ENCODE results near the gene SF1.
A peak's percentile ranks its signal among the peaks of the same experiment; 100 is the strongest.

SF1 gene

GRCh38 chr11:64757549-64758329 lies 20.6 kb downstream of the SF1 start:
- Mint-ChIP-seq H3K9me3 (no peaks in the 10 kb centered on the region), H3K27ac (no peak overlapping the region), H3K4me1 (peaks cover 93% of the 10 kb centered on the region), H3K36me3 (ENCODE audit: low read depth) (peaks cover 8% of the 10 kb centered on the region), H3K27me3 (ENCODE audit: low read depth, poor library complexity) (peaks cover 3% of the 10 kb centered on the region), H3K4me3 (no peak overlapping the region)
- TF ChIP-seq CTCF (IDR thresholded peaks at IDR 0.05): no peak
- DNase-seq: peak; percentile 5

DNA sequence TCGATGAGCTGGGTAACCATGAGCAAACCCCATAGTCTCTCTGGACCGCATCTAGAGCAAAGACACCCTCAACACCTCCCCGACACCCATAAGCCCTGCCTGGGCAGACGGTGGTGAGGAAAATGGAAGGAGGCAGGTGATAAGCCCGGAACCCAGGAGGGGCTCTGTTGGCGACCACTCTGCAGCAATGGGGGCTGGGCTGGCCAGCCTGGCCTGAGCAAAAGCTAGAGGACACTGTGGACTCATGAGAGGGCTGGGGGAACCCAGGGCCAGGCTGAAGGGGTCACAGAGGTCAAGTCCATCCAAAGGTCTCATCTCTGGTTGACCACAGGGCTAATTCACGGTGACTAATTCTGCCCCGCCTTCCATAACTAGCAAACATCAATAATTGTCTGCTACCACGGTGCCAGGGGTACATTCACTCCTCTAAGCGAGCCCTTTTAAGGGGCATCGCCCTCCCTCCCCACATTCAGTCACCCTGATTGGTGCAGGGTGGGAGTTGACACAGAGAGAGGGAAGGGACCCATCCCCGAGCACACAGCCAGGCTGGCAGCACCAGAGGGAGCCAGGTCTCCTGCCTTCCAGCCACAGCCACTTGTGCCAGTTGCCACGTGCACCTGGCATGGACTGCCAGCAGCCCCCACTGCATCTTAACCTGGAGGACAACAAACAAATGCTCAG lies 22.5 kb downstream of the SF1 start:
- no peaks in the 10 kb centered on the region for H3K9me3 Mint-ChIP-seq
- peaks cover 86% of the 10 kb centered on the region for H3K4me1 Mint-ChIP-seq
- TF ChIP-seq CTCF (IDR thresholded peaks at IDR 0.05): no peak
- H3K36me3 Mint-ChIP-seq (ENCODE audit: low read depth): peaks cover 19% of the 10 kb centered on the region
- H3K27ac Mint-ChIP-seq: no peak overlapping the region
- H3K4me3 Mint-ChIP-seq: no peak overlapping the region
- H3K27me3 Mint-ChIP-seq (ENCODE audit: low read depth, poor library complexity): peaks cover 7% of the 10 kb centered on the region
- DNase-seq: no peak

GRCh38 chr11:64754919-64755662 lies 23.3 kb downstream of the SF1 start:
- H3K9me3 Mint-ChIP-seq: no peaks in the 10 kb centered on the region
- H3K27me3 Mint-ChIP-seq (ENCODE audit: low read depth, poor library complexity): peaks cover 9% of the 10 kb centered on the region
- no peak overlapping the region for H3K27ac Mint-ChIP-seq
- TF ChIP-seq CTCF (IDR thresholded peaks at IDR 0.05): no peak
- no peak for DNase-seq
- peaks cover 27% of the 10 kb centered on the region for H3K36me3 Mint-ChIP-seq (ENCODE audit: low read depth)
- H3K4me1 Mint-ChIP-seq: peaks cover 79% of the 10 kb centered on the region
- H3K4me3 Mint-ChIP-seq: no peak overlapping the region

DNA sequence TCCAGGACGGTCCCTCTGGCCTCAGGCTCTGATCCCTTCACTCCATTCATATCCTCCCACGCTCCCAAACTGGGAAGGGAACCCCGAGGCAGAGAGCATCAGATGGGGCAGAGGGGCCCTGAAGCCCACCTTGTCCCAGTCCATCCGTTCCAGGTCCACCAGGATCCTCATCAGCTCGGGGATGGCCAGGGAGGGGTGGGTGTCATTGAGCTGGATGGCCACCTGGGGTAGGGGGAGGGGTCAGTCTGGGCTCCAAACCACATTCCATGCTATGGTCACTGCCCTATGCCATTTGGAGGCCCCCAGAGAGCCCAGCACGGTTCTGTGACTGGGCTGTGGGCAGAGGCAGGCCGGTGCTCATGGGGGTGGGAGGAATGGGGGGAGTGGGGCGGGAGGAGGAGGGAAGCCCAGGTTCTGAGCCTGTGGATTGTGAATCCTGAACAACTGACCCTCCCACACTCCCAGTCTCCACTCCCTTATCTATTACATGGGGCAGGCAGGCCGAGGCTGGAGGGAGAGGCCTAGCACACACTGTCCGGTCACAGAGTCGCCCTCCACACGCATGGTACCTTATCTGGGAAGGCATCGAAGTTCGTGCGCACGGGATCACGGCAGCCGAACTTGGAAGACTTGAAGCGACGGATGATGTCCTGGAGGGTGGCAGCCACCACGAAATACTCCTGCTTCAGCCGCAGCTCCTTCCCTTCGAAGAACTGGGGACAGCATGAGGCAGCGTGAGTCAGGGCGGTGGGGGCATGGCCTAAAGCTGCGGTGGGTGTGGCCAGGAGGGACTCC lies 24.0 kb downstream of the SF1 start:
- no peak overlapping the region for H3K27ac Mint-ChIP-seq
- H3K4me1 Mint-ChIP-seq: peaks cover 71% of the 10 kb centered on the region
- no peak for DNase-seq
- peaks cover 30% of the 10 kb centered on the region for H3K36me3 Mint-ChIP-seq (ENCODE audit: low read depth)
- no peak for TF ChIP-seq CTCF (IDR thresholded peaks at IDR 0.05)
- H3K9me3 Mint-ChIP-seq: no peaks in the 10 kb centered on the region
- H3K27me3 Mint-ChIP-seq (ENCODE audit: low read depth, poor library complexity): peaks cover 9% of the 10 kb centered on the region
- H3K4me3 Mint-ChIP-seq: no peak overlapping the region

- Mint-ChIP-seq H3K36me3 (ENCODE audit: low read depth) (peaks cover 30% of the 10 kb centered on the region), H3K27me3 (ENCODE audit: low read depth, poor library complexity) (peaks cover 9% of the 10 kb centered on the region), H3K4me1 (peaks cover 64% of the 10 kb centered on the region), H3K9me3 (no peaks in the 10 kb centered on the region), H3K27ac (no peak overlapping the region), H3K4me3 (no peak overlapping the region)
- DNase-seq: no peak
- TF ChIP-seq CTCF (IDR thresholded peaks at IDR 0.05): no peak
Measured at GRCh38 chr11:64753380-64754123, 24.8 kb downstream of the SF1 start.
